Fibroblast of villous mesenchyme (primary cell): ENCODE measurements around the gene TMPO. TPM values are rescaled to one million over a fixed set of nuclear protein-coding genes. Genes with fewer than 3 reads are reported as not detected.

Experiments
- DNase-seq: peaks from one replicate; pipeline ENCODE4 v3.0.0-alpha.2; 2010; ENCODE audit warnings: low read depth
- H3K4me3 ChIP-seq: 2 replicates; pipeline ENCODE4 v1.5.1; 2011; ENCODE audit warnings: low read depth, mild to moderate bottlenecking, low read length
- CTCF ChIP-seq: IDR thresholded peaks from 2 replicates; pipeline ENCODE4 v1.5.1; 2012; ENCODE audit warnings: low read depth, mild to moderate bottlenecking, low read length; ENCODE audit not compliant: insufficient read depth
- total RNA-seq: library from RNA; depleted of rRNA; stranded (reverse); fragments of >200 nt; gene quantifications from 2 replicates; pipeline ENCODE4 v1.2.3, GENCODE V29; 2012

The TMPO gene
- total RNA-seq = 89.2 and 124 TPM in 2 replicates

GRCh38 chr12:98515287-98516110 lies at the start of gene TMPO:
TMPO (plus strand) TSS chr12:98515590; CDS start chr12:98515868, 278 bp downstream.
- H3K4me3 ChIP-seq = peak within 1 kb of the TSS; percentile 96
- peak; percentile 91 for DNase-seq
- no peak for TF ChIP-seq CTCF

GRCh38 chr12:98465950-98466602 lies 49.3 kb upstream of the TMPO start:
- TF ChIP-seq CTCF = no peak
- peak; percentile 31 for DNase-seq
- H3K4me3 ChIP-seq = no peak overlapping the region

- no peak overlapping the region for H3K4me3 ChIP-seq
- TF ChIP-seq CTCF = no peak
- no peak for DNase-seq
These were observed 48.6 kb upstream of the TMPO start for GRCh38 chr12:98466640-98467400.

GRCh38 chr12:98469109-98469508 lies 46.3 kb upstream of the TMPO start:
- no peak for TF ChIP-seq CTCF
- no peak overlapping the region for H3K4me3 ChIP-seq
- no peak for DNase-seq

GRCh38 chr12:98470469-98471082 lies 44.8 kb upstream of the TMPO start:
- H3K4me3 ChIP-seq = no peak overlapping the region
- TF ChIP-seq CTCF = no peak
- no peak for DNase-seq

- no peak for DNase-seq
- no peak overlapping the region for H3K4me3 ChIP-seq
- no peak for TF ChIP-seq CTCF
These were observed 44.3 kb upstream of the TMPO start for GRCh38 chr12:98471085-98471484.
